ENCODE measurements around the gene SLC13A2.

The SLC13A2 gene

DNA sequence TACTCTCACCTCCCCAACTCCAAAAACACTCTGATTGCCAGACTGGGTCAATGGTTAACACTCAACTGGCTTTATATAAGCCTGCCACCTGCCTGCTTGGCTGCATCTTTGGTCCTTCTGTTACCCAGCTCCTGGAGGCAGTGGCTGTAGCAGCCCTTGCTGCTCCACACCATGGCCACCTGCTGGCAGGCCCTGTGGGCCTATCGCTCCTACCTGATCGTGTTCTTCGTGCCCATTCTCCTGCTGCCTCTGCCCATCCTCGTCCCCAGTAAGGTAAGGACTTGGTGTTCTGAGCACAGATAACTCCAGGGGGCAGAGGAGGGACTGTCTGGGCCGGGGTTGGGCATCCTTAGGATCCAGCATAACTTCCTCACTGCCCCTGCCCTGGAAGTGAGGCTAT is at the start of gene SLC13A2:
SLC13A2 (plus strand) TSS at position 103 of the 400 bp plus-strand sequence; CDS start at position 172, 69 bp downstream.
- H3K9me3 ChIP-seq (ENCODE audit: control insufficient read depth, insufficient read depth, low read depth, low read length): no peaks in the 10 kb centered on the region
- 0 out of 2 replicates have a peak, but pooled peaks cover 2% of the 10 kb centered on the region for H3K4me1 ChIP-seq (ENCODE audit: control insufficient read depth, insufficient read depth, low read length)
- POLR2A ChIA-PET: no interaction called here
- no peak within 1 kb of the TSS for H3K4me3 ChIP-seq (ENCODE audit: low read depth, low read length)
- no peak within 1 kb of the TSS for H3K27ac ChIP-seq (ENCODE audit: extremely low read depth, low read depth, low read length)
- TF ChIP-seq ZNF391 (tag by site-specific recombination; IDR thresholded peaks at IDR 0.05; ENCODE audit: borderline replicate concordance, low read depth): no peak
- no peak for TF ChIP-seq ZNF2 (tag by site-specific recombination; IDR thresholded peaks at IDR 0.05)
- no peak for TF ChIP-seq ZNF324 (tag by site-specific recombination; IDR thresholded peaks at IDR 0.05)
- no peak for TF ChIP-seq ZNF677 (tag by site-specific recombination; IDR thresholded peaks at IDR 0.05)
- TF ChIP-seq ZNF549 (tag by site-specific recombination; IDR thresholded peaks at IDR 0.05): no peak
- no peak for TF ChIP-seq ZNF138 (tag by site-specific recombination; IDR thresholded peaks at IDR 0.05; ENCODE audit: borderline replicate concordance)
- no peak for TF ChIP-seq ZBTB20 (tag by site-specific recombination; IDR thresholded peaks at IDR 0.05)
- TF ChIP-seq, protein P1, sequence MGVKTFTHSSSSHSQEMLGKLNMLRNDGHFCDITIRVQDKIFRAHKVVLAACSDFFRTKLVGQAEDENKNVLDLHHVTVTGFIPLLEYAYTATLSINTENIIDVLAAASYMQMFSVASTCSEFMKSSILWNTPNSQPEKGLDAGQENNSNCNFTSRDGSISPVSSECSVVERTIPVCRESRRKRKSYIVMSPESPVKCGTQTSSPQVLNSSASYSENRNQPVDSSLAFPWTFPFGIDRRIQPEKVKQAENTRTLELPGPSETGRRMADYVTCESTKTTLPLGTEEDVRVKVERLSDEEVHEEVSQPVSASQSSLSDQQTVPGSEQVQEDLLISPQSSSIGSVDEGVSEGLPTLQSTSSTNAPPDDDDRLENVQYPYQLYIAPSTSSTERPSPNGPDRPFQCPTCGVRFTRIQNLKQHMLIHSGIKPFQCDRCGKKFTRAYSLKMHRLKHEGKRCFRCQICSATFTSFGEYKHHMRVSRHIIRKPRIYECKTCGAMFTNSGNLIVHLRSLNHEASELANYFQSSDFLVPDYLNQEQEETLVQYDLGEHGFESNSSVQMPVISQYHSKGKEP (tag by site-specific recombination; IDR thresholded peaks at IDR 0.05): no peak
- no peak for TF ChIP-seq ZBTB7A (tag by site-specific recombination; IDR thresholded peaks at IDR 0.05; ENCODE audit: low read depth)
- no peak for TF ChIP-seq ZNF23 (tag by site-specific recombination; IDR thresholded peaks at IDR 0.05; ENCODE audit: borderline replicate concordance)
- TF ChIP-seq KLF7 (tag by site-specific recombination; IDR thresholded peaks at IDR 0.05; ENCODE audit: borderline replicate concordance): no peak
- TF ChIP-seq ZSCAN5A (tag by site-specific recombination; IDR thresholded peaks at IDR 0.05): no peak
- no peak for TF ChIP-seq KLF1 (tag by site-specific recombination; IDR thresholded peaks at IDR 0.05)
- no peak for TF ChIP-seq EGR2 (tag by site-specific recombination; IDR thresholded peaks at IDR 0.05; ENCODE audit: low read depth)
- TF ChIP-seq ZNF692 (tag by site-specific recombination; IDR thresholded peaks at IDR 0.05): no peak
- TF ChIP-seq ZNF354C (tag by site-specific recombination; IDR thresholded peaks at IDR 0.05; ENCODE audit: borderline replicate concordance, low read depth): no peak
- TF ChIP-seq OVOL3 (tag by site-specific recombination; IDR thresholded peaks at IDR 0.05): no peak
- TF ChIP-seq ZNF140 (tag by site-specific recombination; IDR thresholded peaks at IDR 0.05): no peak
- no peak for TF ChIP-seq ZNF10 (tag by site-specific recombination; IDR thresholded peaks at IDR 0.05)
- TF ChIP-seq MYNN (tag by site-specific recombination; IDR thresholded peaks at IDR 0.05; ENCODE audit: borderline replicate concordance): no peak
- H3K36me3 ChIP-seq (ENCODE audit: control insufficient read depth in 2 of 2, insufficient read depth in 1 of 2, low read length in 2 of 2): no peaks in the 10 kb centered on the region
- CTCF ChIA-PET: no interaction called here

GRCh38 chr17:28425206-28425605 is 48.2 kb upstream of the SLC13A2 start:
- Histone ChIP-seq H3K9me3 (ENCODE audit: control insufficient read depth, insufficient read depth, low read depth, low read length) (no peaks in the 10 kb centered on the region), H3K36me3 (ENCODE audit: control insufficient read depth in 2 of 2, insufficient read depth in 1 of 2, low read length in 2 of 2) (no peaks in the 10 kb centered on the region), H3K27ac (ENCODE audit: extremely low read depth, low read depth, low read length) (no peak overlapping the region), H3K4me3 (ENCODE audit: low read depth, low read length) (no peak overlapping the region), H3K4me1 (ENCODE audit: control insufficient read depth, insufficient read depth, low read length) (no peaks in the 10 kb centered on the region)
- ChIA-PET POLR2A (interaction anchor here (0.6 kb wide), 1 partner anchor 37 kb away, joined by 4 read pairs; no protein-coding TSS in a partner anchor), CTCF (interaction anchor here (0.6 kb wide), 1 partner anchor 24 kb away, joined by 4 read pairs; no protein-coding TSS in a partner anchor)
- no peak for TF ChIP-seq ZNF707 (tag by site-specific recombination; IDR thresholded peaks at IDR 0.05)
- TF ChIP-seq ZSCAN23 (tag by site-specific recombination; IDR thresholded peaks at IDR 0.05): no peak
- no peak for TF ChIP-seq TRIM28 (IDR thresholded peaks at IDR 0.05; ENCODE audit: borderline replicate concordance, low read length)

Data from HEK293 (cell line).